AG04450 (cell line): Measurements from ENCODE around the gene HECTD4. TPM values are rescaled to one million over a fixed set of nuclear protein-coding genes. Genes with fewer than 3 reads are reported as not detected.
A peak's percentile ranks its signal among the peaks of the same experiment; 100 is the strongest.

Source experiments
- CTCF ChIA-PET: fragments of 300-600, 350-600 bp; formaldehyde crosslinking; extraction: SDS; loops from one replicate; lab custom pipeline; 2022; ENCODE audit warnings: antibody characterized with exemption, inconsistent platforms; lab: Charles Lee
- POLR2A ChIA-PET: fragments of 350-600 bp; formaldehyde crosslinking; extraction: SDS; loops from one replicate; lab custom pipeline; 2021; ENCODE audit warnings: antibody characterized with exemption, inconsistent platforms; lab: Yijun Ruan, JAX
- DNase-seq: peaks from one replicate; pipeline ENCODE4 v3.0.0-alpha.2; 2011; ENCODE audit warnings: low read depth, low spot score
- H3K27ac ChIP-seq: one replicate; pipeline ENCODE4 v1.5.1; 2012; ENCODE audit warnings: low read depth, low read length, control low read depth
- H3K27me3 ChIP-seq: one replicate; pipeline ENCODE4 v1.6.0; 2012; ENCODE audit warnings: low read length; ENCODE audit not compliant: control insufficient read depth, insufficient read depth
- H3K4me3 ChIP-seq: 2 replicates; pipeline ENCODE4 v1.5.1; 2011; ENCODE audit warnings: mild to moderate bottlenecking, low read depth, low read length, control low read depth
- H3K9me3 ChIP-seq: 2 replicates; pipeline ENCODE4 v1.5.1; 2012; ENCODE audit warnings: low read length; ENCODE audit not compliant: control insufficient read depth, insufficient read depth
- CTCF ChIP-seq: IDR thresholded peaks from 2 replicates; pipeline ENCODE4 v1.5.1; 2011; ENCODE audit warnings: low read depth, low read length, control low read depth, inconsistent platforms
- polyA plus RNA-seq: library from polyadenylated mRNA; depleted of rRNA; stranded (reverse); fragments of >200 nt; gene quantifications from 2 replicates; pipeline ENCODE4 v1.2.3, GENCODE V29; 2011

HECTD4 gene
- polyA plus RNA-seq, 1 experiment = 8.6 TPM

- CTCF ChIA-PET = interaction anchor here (0.6 to 4.4 kb wide), 36 partner anchors 9 to 336 kb away, joined by 3 to 79 read pairs (median 4); no protein-coding TSS in a partner anchor
- Histone ChIP-seq H3K9me3 (no peaks in the 10 kb centered on the region), H3K4me3 (no peak overlapping the region), H3K27me3 (no peaks in the 10 kb centered on the region), H3K27ac (peak overlapping the region; percentile 39)
- TF ChIP-seq CTCF = 0 out of 2 replicates have a peak, but pooled peaks have one; percentile 6
- peak; percentile 63 for DNase-seq
- POLR2A ChIA-PET = interaction anchor here (0.6 to 1.1 kb wide), 7 partner anchors 10 to 989 kb away, joined by 3 to 11 read pairs (median 3); no protein-coding TSS in a partner anchor
Observed at GRCh38 chr12:112386726-112387125, 4.5 kb upstream of the HECTD4 start.

DNA sequence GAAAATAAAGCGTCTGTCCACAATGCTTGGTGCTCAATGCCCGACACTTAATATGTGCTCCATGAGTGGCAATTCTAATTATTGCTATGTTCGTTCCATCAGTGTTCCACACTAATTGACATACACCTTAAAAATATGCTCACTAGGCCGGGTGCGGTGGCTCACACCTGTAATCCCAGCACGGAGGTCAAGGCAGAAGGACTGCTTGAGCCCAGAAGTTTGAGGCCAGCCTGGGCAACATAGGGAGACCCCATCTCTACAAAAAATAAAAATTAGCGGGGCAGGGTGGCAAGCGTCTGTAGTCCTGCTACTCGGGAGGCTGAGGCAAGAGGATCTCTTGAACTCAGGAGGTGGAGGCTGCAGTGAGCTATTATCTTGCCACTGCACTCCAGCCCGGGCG, 635 bp upstream of the HECTD4 start:
- DNase-seq = no peak
- H3K9me3 ChIP-seq = no peaks in the 10 kb centered on the region
- no peaks in the 10 kb centered on the region for H3K27me3 ChIP-seq
- ChIA-PET CTCF (no interaction called here), POLR2A (no interaction called here)
- H3K4me3 ChIP-seq = peak overlapping the region; percentile 74
- TF ChIP-seq CTCF = no peak
- H3K27ac ChIP-seq = peak overlapping the region; percentile 57

DNA sequence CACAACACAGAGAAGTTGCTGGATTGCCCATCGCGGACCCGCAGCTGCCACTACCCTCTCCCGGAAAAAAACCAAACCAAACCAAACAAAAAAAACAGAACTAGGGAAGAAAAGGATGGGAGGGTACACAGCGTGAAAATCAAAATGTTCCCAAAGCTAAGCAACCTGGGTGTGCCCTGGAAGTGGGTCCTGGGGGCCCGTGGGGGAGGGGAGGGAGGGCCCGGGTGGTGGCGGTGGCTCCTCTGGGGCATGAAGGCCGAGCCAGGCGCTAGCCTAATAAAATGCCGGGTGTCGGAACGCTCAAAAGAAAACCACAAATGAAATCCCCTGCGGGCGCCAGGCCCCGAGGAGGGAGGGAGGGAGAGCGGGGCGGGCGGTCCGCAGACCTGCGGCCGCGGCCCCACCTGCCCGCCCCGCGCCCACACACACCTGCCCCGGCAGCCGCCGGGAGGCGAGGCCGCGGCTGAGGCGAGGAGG, 787 bp downstream of the HECTD4 start:
- ChIA-PET CTCF (interaction anchor here (0.7 kb wide), 1 partner anchor 145 kb away, joined by 4 read pairs; no protein-coding TSS in a partner anchor), POLR2A (no interaction called here)
- H3K9me3 ChIP-seq = no peaks in the 10 kb centered on the region
- DNase-seq = no peak
- H3K27me3 ChIP-seq = no peaks in the 10 kb centered on the region
- TF ChIP-seq CTCF = no peak
- no peak overlapping the region for H3K27ac ChIP-seq
- peak overlapping the region; percentile 74 for H3K4me3 ChIP-seq

- H3K4me3 ChIP-seq = peak overlapping the region; percentile 74
- H3K27ac ChIP-seq = no peak overlapping the region
- ChIA-PET CTCF (interaction anchor here (0.7 kb wide), 1 partner anchor 145 kb away, joined by 4 read pairs; no protein-coding TSS in a partner anchor), POLR2A (no interaction called here)
- H3K9me3 ChIP-seq = no peaks in the 10 kb centered on the region
- TF ChIP-seq CTCF = no peak
- DNase-seq = no peak
- H3K27me3 ChIP-seq = no peaks in the 10 kb centered on the region
Observed at GRCh38 chr12:112380663-112381405, 1.4 kb downstream of the HECTD4 start.

DNA sequence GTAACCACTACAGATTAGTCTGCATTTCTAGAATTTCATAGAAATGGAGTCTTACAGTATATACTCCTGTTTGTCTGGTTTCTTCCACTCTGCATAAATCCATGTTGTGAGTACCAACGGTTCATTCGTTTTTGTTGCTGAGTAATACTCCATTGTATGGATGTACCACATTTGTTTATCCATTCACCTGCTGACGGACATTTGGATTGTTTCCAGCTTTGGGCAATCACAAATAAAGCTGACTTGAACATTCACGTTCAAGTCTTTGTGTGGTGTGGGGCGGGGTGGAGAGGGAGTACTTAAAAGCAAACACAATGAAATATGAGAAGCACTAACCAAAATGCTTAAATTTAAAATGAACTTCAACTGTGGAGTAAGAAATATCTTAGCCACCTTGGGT, 7.1 kb downstream of the HECTD4 start:
- no peak overlapping the region for H3K4me3 ChIP-seq
- no peak for TF ChIP-seq CTCF
- ChIA-PET POLR2A (no interaction called here), CTCF (interaction anchor here (0.6 kb wide), 1 partner anchor 430 kb away, joined by 5 read pairs; no protein-coding TSS in a partner anchor)
- no peak for DNase-seq
- H3K9me3 ChIP-seq = no peaks in the 10 kb centered on the region
- no peak overlapping the region for H3K27ac ChIP-seq
- no peaks in the 10 kb centered on the region for H3K27me3 ChIP-seq
